ENCODE results near the gene IFT122.
"Not testable (repeated sequence)": the region's sequence is repeated elsewhere in the genome, so short reads cannot be mapped to it uniquely, and the experiment has no call there.

The IFT122 gene

DNA sequence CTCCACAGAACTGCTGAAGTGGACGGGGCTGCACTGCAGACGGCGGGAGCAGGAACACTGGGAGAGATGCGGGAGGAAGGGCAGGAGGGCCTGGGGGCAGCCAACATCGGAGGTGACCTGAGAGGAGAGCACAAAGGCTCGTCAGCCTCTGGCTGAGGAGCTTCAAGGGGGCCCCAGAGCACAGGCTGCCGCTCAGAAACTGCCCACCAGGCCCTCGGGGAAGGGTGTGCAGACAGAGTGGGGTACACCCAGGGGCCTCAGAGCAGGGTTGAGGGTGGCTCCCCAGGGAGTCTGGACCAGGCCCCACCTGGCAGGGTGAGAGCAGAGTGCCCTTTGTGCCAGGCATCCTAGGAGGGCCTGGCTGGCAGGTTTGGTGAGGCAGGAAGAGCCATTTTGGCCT, 73.7 kb downstream of the IFT122 start:
- peaks cover 3% of the 10 kb centered on the region for H3K36me3 Mint-ChIP-seq
- no peak overlapping the region for H3K4me3 Mint-ChIP-seq
- no peaks in the 10 kb centered on the region for H3K27me3 Mint-ChIP-seq
- no peaks in the 10 kb centered on the region for H3K9me3 Mint-ChIP-seq
- CTCF ChIA-PET: no interaction called here
- H3K27ac Mint-ChIP-seq: no peak overlapping the region
- H3K4me1 Mint-ChIP-seq: peaks cover 2% of the 10 kb centered on the region
- no peak for DNase-seq

GRCh38 chr3:129514110-129514509, 74.1 kb downstream of the IFT122 start:
- DNase-seq: no peak
- CTCF ChIA-PET: no interaction called here
- Mint-ChIP-seq H3K27ac (peak overlapping the region; percentile 29), H3K4me3 (no peak overlapping the region), H3K27me3 (no peaks in the 10 kb centered on the region), H3K4me1 (peaks cover 2% of the 10 kb centered on the region), H3K36me3 (peaks cover 3% of the 10 kb centered on the region), H3K9me3 (no peaks in the 10 kb centered on the region)

DNA sequence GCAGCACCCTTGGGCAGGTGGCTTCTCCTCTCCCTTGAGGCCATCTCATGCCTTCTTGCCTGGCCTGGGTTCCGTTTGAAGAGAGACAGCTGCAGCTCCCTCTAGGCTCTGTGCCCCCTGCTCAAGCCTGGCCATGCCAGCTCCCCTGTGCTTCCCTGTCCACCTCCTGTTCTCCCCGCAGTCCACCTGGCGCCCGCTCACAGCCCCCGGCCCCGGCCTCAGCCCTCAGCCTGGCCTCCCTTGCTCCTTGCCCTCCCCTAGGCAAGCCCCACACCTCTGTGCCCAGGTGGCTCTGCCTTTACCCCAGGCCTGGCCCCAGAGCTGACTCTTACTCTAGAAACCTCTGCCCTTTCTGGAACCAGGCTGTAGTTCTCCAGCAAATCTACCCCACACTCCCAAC, 74.5 kb downstream of the IFT122 start:
- no peak for DNase-seq
- Mint-ChIP-seq H3K4me3 (no peak overlapping the region), H3K9me3 (no peaks in the 10 kb centered on the region), H3K27ac (no peak overlapping the region), H3K36me3 (peaks cover 3% of the 10 kb centered on the region), H3K27me3 (no peaks in the 10 kb centered on the region), H3K4me1 (peaks cover 2% of the 10 kb centered on the region)
- CTCF ChIA-PET: no interaction called here

DNA sequence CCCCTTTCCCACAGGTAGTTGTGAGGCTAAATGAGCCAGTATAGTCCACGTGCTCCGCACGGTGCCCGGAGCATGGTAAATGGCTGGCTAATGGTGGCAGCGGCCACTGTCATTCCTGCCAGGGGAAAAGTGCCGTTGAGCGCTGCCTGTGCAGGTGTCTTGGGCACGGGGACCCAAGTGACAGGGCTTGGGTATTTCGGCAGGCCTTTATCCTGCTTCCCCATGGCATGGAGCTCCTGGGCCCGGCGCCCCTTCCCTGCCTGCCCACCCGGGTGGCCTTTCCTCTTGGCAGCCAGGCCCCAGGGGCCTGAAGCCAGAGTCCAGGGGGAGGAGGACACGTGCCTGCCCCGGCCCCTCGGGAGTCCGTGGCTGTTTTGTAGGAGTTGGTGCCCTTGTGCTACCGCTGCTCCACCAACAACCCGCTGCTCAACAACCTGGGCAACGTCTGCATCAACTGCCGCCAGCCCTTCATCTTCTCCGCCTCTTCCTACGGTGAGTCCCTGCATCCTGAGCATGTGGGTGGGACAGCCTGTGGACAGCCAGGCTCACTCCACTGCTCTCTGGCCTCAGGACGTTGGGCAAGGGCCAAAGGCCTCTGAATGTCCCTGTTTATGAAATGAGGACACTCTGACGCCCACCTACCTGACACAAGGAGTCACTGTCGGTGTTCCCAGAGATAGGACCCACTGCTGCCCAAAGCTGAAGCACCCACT, 75.2 kb downstream of the IFT122 start:
- DNase-seq, H3K4me3 Mint-ChIP-seq, H3K36me3 Mint-ChIP-seq, H3K9me3 Mint-ChIP-seq, H3K27ac Mint-ChIP-seq, H3K27me3 Mint-ChIP-seq, H3K4me1 Mint-ChIP-seq, CTCF ChIA-PET: not testable (repeated sequence)

DNA sequence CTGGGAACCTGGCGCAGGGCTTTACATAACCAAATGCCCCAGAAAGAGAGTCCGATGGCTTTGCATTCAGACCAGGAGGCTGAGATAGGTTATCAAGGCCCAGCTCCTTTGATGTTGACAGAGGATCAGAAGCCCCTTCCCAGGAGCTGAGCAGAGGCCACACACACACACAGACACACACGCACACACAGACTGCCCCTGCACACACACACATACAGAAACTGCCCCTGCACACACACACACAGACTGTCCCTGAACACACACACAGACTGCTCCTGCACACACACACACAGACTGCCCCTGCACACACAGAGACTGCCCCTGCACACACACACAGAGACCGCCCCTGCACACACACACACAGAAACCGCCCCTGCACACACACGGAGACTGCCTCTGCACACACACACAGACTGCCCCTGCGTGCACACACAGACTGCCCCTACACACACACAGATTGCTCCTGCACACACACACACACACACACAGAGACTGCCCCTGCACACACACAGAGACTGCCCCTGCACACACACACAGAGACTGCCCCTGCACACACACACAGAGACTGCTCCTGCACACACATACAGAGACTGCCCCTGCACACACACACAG, 75.9 kb downstream of the IFT122 start:
- H3K27ac Mint-ChIP-seq, DNase-seq, H3K4me1 Mint-ChIP-seq, H3K27me3 Mint-ChIP-seq, H3K4me3 Mint-ChIP-seq, H3K36me3 Mint-ChIP-seq, H3K9me3 Mint-ChIP-seq, CTCF ChIA-PET: not testable (repeated sequence)

- no peak overlapping the region for H3K4me3 Mint-ChIP-seq
- H3K36me3 Mint-ChIP-seq: peaks cover 3% of the 10 kb centered on the region
- H3K4me1 Mint-ChIP-seq: no peaks in the 10 kb centered on the region
- no peaks in the 10 kb centered on the region for H3K9me3 Mint-ChIP-seq
- DNase-seq: no peak
- H3K27ac Mint-ChIP-seq: no peak overlapping the region
- H3K27me3 Mint-ChIP-seq: no peaks in the 10 kb centered on the region
- CTCF ChIA-PET: interaction anchor here (2.0 kb wide), 1 partner anchor 27 kb away, joined by 6 read pairs; no protein-coding TSS in a partner anchor
These were observed 77.5 kb downstream of the IFT122 start for GRCh38 chr3:129517516-129517915.

- Mint-ChIP-seq H3K27me3 (no peaks in the 10 kb centered on the region), H3K36me3 (peaks cover 3% of the 10 kb centered on the region), H3K4me1 (no peaks in the 10 kb centered on the region), H3K4me3 (no peak overlapping the region), H3K27ac (no peak overlapping the region), H3K9me3 (no peaks in the 10 kb centered on the region)
- CTCF ChIA-PET: interaction anchor here (2.0 kb wide), 1 partner anchor 28 kb away, joined by 6 read pairs; no protein-coding TSS in a partner anchor
- DNase-seq: no peak
These were observed 78.1 kb downstream of the IFT122 start for GRCh38 chr3:129518038-129518561.

DNA sequence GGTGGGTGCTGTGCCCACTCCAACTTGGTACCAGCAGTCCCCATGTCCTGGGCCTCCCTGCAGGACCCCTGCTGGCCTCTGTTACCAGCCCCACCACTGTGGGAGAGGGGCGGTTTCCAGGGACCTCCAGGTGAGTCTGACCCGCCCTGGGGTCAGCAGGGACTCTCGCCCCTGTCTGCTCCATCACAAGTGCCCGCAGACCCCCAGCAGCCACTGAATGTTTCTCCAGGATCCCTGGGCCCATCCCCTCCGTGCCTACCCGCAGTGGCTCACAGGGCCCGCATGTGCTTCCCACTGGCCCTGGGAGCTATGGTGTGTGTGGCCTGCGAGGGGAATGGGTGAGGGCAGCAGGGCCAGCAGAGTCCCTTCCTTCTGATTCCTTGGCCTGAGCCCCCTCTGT, 78.6 kb downstream of the IFT122 start:
- CTCF ChIA-PET: interaction anchor here (2.0 kb wide), 1 partner anchor 28 kb away, joined by 6 read pairs; no protein-coding TSS in a partner anchor
- H3K9me3 Mint-ChIP-seq: no peaks in the 10 kb centered on the region
- H3K27ac Mint-ChIP-seq: no peak overlapping the region
- H3K4me3 Mint-ChIP-seq: no peak overlapping the region
- H3K27me3 Mint-ChIP-seq: no peaks in the 10 kb centered on the region
- no peaks in the 10 kb centered on the region for H3K4me1 Mint-ChIP-seq
- H3K36me3 Mint-ChIP-seq: peaks cover 3% of the 10 kb centered on the region
- DNase-seq: no peak

DNA sequence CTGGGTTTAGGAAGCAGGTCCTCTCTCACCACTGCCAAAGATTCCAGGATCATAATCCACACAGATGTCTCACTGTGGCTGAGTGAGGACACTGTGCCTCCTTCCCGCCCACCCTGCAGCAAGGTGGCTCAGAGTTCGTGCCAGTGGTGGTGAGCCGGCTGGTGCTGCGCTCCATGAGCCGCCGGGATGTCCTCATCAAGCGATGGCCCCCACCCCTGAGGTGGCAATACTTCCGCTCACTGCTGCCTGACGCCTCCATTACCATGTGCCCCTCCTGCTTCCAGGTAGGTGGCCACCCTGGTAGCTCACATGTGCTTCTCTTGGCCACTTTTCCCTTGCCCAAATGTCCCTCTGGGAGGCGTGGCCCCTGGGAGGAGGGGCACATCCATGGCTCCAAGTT, 79.4 kb downstream of the IFT122 start:
- Mint-ChIP-seq H3K4me1 (no peaks in the 10 kb centered on the region), H3K27ac (no peak overlapping the region), H3K36me3 (peaks cover 3% of the 10 kb centered on the region), H3K4me3 (no peak overlapping the region), H3K27me3 (no peaks in the 10 kb centered on the region), H3K9me3 (no peaks in the 10 kb centered on the region)
- CTCF ChIA-PET: interaction anchor here (2.0 kb wide), 1 partner anchor 29 kb away, joined by 6 read pairs; no protein-coding TSS in a partner anchor
- DNase-seq: no peak

GRCh38 chr3:129519896-129520715, 80.1 kb downstream of the IFT122 start:
- H3K4me1 Mint-ChIP-seq: no peaks in the 10 kb centered on the region
- H3K27me3 Mint-ChIP-seq: no peaks in the 10 kb centered on the region
- H3K27ac Mint-ChIP-seq: no peak overlapping the region
- CTCF ChIA-PET: no interaction called here
- no peaks in the 10 kb centered on the region for H3K9me3 Mint-ChIP-seq
- DNase-seq: no peak
- peaks cover 3% of the 10 kb centered on the region for H3K36me3 Mint-ChIP-seq
- H3K4me3 Mint-ChIP-seq: no peak overlapping the region

- no peaks in the 10 kb centered on the region for H3K27me3 Mint-ChIP-seq
- no peaks in the 10 kb centered on the region for H3K9me3 Mint-ChIP-seq
- DNase-seq: no peak
- no peaks in the 10 kb centered on the region for H3K4me1 Mint-ChIP-seq
- H3K36me3 Mint-ChIP-seq: peaks cover 2% of the 10 kb centered on the region
- CTCF ChIA-PET: no interaction called here
- H3K4me3 Mint-ChIP-seq: no peak overlapping the region
- no peak overlapping the region for H3K27ac Mint-ChIP-seq
These were observed 80.9 kb downstream of the IFT122 start for GRCh38 chr3:129520960-129521359.

DNA sequence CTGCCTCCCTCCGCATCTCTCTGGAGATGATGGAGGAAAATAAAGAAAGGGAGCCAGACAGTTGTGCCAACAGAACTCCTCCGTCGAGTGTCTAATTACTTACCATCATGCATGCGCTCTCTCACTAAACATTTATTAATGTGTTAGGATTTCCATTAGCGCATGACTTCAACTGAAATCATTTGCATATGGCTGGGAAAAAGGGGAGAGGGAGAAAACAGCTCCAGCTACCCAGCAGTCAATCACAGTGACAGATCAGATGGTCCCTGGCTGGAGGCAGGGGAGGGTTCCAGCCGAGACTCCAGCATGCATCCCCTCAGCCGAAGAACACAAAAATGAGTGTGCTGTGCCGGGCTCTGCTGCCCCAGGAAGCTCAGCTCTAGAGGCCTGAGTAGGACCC, 81.6 kb downstream of the IFT122 start:
- H3K4me1 Mint-ChIP-seq: no peaks in the 10 kb centered on the region
- no peaks in the 10 kb centered on the region for H3K27me3 Mint-ChIP-seq
- no peak overlapping the region for H3K27ac Mint-ChIP-seq
- DNase-seq: no peak
- H3K9me3 Mint-ChIP-seq: no peaks in the 10 kb centered on the region
- CTCF ChIA-PET: no interaction called here
- H3K36me3 Mint-ChIP-seq: no peaks in the 10 kb centered on the region
- no peak overlapping the region for H3K4me3 Mint-ChIP-seq

DNA sequence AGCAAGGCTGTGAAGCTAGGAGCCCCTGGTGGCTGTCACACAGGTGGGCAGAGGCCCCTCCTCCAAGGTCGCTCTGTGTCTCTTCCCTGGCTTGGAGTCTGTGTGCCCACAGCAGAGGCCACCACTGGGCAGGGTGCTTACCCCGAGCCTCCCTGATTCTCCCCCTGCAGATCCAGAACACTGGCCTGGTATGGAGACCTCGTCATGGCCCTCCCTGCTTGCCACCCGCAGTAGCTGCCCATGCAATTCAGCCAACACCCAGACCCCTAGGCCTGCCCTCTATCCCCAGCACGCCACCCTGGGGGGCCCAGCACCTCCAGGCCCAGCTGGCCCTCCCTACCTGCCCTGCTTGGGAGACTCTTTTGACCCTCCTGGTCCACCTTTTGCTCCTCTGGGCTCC, 82.9 kb downstream of the IFT122 start:
- Mint-ChIP-seq H3K27ac (no peak overlapping the region), H3K36me3 (no peaks in the 10 kb centered on the region), H3K4me3 (no peak overlapping the region), H3K4me1 (no peaks in the 10 kb centered on the region), H3K27me3 (no peaks in the 10 kb centered on the region), H3K9me3 (no peaks in the 10 kb centered on the region)
- DNase-seq: no peak
- CTCF ChIA-PET: interaction anchor here (0.7 kb wide), 1 partner anchor 127 kb away, joined by 3 read pairs; no protein-coding TSS in a partner anchor

DNA sequence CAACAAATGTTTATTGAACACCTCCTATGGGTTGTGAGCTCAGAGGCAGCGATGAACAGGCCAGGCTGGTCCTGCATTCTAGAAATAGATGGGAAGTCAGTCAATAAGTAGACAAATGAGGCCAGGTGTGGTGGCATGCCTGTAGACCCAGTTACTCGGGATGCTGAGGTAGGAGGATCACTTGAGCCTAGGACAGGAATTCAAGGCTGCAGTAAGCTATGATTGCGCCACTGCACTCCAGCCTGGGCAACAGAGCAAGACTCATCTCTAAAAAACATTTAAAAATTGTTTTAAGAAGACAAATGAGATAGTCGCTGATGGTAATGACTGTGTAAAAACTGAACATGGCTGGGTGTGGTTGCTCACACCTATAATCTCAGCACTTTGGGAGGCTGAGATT, 84.1 kb downstream of the IFT122 start:
- no peaks in the 10 kb centered on the region for H3K27me3 Mint-ChIP-seq
- H3K36me3 Mint-ChIP-seq: no peaks in the 10 kb centered on the region
- no peaks in the 10 kb centered on the region for H3K9me3 Mint-ChIP-seq
- DNase-seq: no peak
- CTCF ChIA-PET: interaction anchor here (0.9 kb wide), 1 partner anchor 386 kb away, joined by 4 read pairs; no protein-coding TSS in a partner anchor
- H3K27ac Mint-ChIP-seq: no peak overlapping the region
- H3K4me1 Mint-ChIP-seq: no peaks in the 10 kb centered on the region
- no peak overlapping the region for H3K4me3 Mint-ChIP-seq

Data from activated naive CD4-positive, alpha-beta T cell treated with anti-CD3 and anti-CD28 coated beads, Interleukin-2, amount 10 ng/mL, durations not matched to agents 7 days and 5 days (primary cell).